ENCODE results near the gene UBL7.
A peak's percentile ranks its signal among the peaks of the same experiment; 100 is the strongest.

UBL7 gene

GRCh38 chr15:74433592-74434262 lies 27.2 kb downstream of the UBL7 start, which contains the start of gene SEMA7A:
Gene SEMA7A (minus strand): TSS chr15:74433958. CDS start chr15:74433918, 40 bp downstream.
- peak within 1 kb of the TSS; percentile 50; the same call in 1 of the 2 replicates for H3K9ac ChIP-seq (ENCODE audit: low read length)
- H3K9me2 ChIP-seq (ENCODE audit: low read depth, low read length): no peaks in the 10 kb centered on the region
- no peak within 1 kb of the TSS for H3K27ac ChIP-seq (ENCODE audit: low read depth, low read length, poor library complexity, severe bottlenecking)
- H3K4me2 ChIP-seq (ENCODE audit: low read length): peak within 1 kb of the TSS; percentile 89
- H3K79me2 ChIP-seq (ENCODE audit: insufficient read depth, low read length): no peaks in the 10 kb centered on the region
- 0 out of 2 replicates have a peak, but pooled peaks cover 5% of the 10 kb centered on the region for H3K27me3 ChIP-seq (ENCODE audit: insufficient read depth, low read length)
- H4K20me1 ChIP-seq (ENCODE audit: insufficient read depth, low read length): no peaks in the 10 kb centered on the region
- no peak within 1 kb of the TSS for H2AFZ ChIP-seq (ENCODE audit: low read length)
- H3K9me3 ChIP-seq (ENCODE audit: low read length): no peaks in the 10 kb centered on the region
- H3K4me3 ChIP-seq (ENCODE audit: low read depth, low read length, poor library complexity, severe bottlenecking): peak within 1 kb of the TSS; percentile 65
- TF ChIP-seq, protein P1, sequence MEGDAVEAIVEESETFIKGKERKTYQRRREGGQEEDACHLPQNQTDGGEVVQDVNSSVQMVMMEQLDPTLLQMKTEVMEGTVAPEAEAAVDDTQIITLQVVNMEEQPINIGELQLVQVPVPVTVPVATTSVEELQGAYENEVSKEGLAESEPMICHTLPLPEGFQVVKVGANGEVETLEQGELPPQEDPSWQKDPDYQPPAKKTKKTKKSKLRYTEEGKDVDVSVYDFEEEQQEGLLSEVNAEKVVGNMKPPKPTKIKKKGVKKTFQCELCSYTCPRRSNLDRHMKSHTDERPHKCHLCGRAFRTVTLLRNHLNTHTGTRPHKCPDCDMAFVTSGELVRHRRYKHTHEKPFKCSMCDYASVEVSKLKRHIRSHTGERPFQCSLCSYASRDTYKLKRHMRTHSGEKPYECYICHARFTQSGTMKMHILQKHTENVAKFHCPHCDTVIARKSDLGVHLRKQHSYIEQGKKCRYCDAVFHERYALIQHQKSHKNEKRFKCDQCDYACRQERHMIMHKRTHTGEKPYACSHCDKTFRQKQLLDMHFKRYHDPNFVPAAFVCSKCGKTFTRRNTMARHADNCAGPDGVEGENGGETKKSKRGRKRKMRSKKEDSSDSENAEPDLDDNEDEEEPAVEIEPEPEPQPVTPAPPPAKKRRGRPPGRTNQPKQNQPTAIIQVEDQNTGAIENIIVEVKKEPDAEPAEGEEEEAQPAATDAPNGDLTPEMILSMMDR (IDR thresholded peaks at IDR 0.05; ENCODE audit: low read length): no peak
- TF ChIP-seq EZH2 (IDR thresholded peaks at IDR 0.05; ENCODE audit: borderline replicate concordance, low read length): no peak
- H3K36me3 ChIP-seq (ENCODE audit: insufficient read depth, low read length): no peaks in the 10 kb centered on the region
- H3F3A ChIP-seq (ENCODE audit: insufficient read depth, low read length): no peaks in the 10 kb centered on the region
- H3K4me1 ChIP-seq (ENCODE audit: insufficient read depth, low read length, severe bottlenecking): peaks cover 8% of the 10 kb centered on the region

GRCh38 chr15:74432968-74433591 lies 27.9 kb downstream of the UBL7 start:
- no peak overlapping the region for H3K27ac ChIP-seq (ENCODE audit: low read depth, low read length, poor library complexity, severe bottlenecking)
- peak overlapping the region; percentile 89 for H3K4me2 ChIP-seq (ENCODE audit: low read length)
- no peak for TF ChIP-seq EZH2 (IDR thresholded peaks at IDR 0.05; ENCODE audit: borderline replicate concordance, low read length)
- TF ChIP-seq, protein P1 (IDR thresholded peaks at IDR 0.05; ENCODE audit: low read length): no peak
- peak overlapping the region; percentile 50; the same call in 1 of the 2 replicates for H3K9ac ChIP-seq (ENCODE audit: low read length)
- H3F3A ChIP-seq (ENCODE audit: insufficient read depth, low read length): no peaks in the 10 kb centered on the region
- no peaks in the 10 kb centered on the region for H3K79me2 ChIP-seq (ENCODE audit: insufficient read depth, low read length)
- H3K9me2 ChIP-seq (ENCODE audit: low read depth, low read length): no peaks in the 10 kb centered on the region
- no peaks in the 10 kb centered on the region for H4K20me1 ChIP-seq (ENCODE audit: insufficient read depth, low read length)
- no peak overlapping the region for H2AFZ ChIP-seq (ENCODE audit: low read length)
- H3K27me3 ChIP-seq (ENCODE audit: insufficient read depth, low read length): 0 out of 2 replicates have a peak, but pooled peaks cover 5% of the 10 kb centered on the region
- H3K9me3 ChIP-seq (ENCODE audit: low read length): no peaks in the 10 kb centered on the region
- peak overlapping the region; percentile 65 for H3K4me3 ChIP-seq (ENCODE audit: low read depth, low read length, poor library complexity, severe bottlenecking)
- H3K36me3 ChIP-seq (ENCODE audit: insufficient read depth, low read length): no peaks in the 10 kb centered on the region
- peaks cover 8% of the 10 kb centered on the region for H3K4me1 ChIP-seq (ENCODE audit: insufficient read depth, low read length, severe bottlenecking)

- H2AFZ ChIP-seq (ENCODE audit: low read length): no peak overlapping the region
- H3K79me2 ChIP-seq (ENCODE audit: insufficient read depth, low read length): no peaks in the 10 kb centered on the region
- no peaks in the 10 kb centered on the region for H3K36me3 ChIP-seq (ENCODE audit: insufficient read depth, low read length)
- H3K9me2 ChIP-seq (ENCODE audit: low read depth, low read length): no peaks in the 10 kb centered on the region
- H3K9ac ChIP-seq (ENCODE audit: low read length): no peak overlapping the region
- no peak overlapping the region for H3K27ac ChIP-seq (ENCODE audit: low read depth, low read length, poor library complexity, severe bottlenecking)
- TF ChIP-seq, protein P1 (IDR thresholded peaks at IDR 0.05; ENCODE audit: low read length): no peak
- no peak for TF ChIP-seq EZH2 (IDR thresholded peaks at IDR 0.05; ENCODE audit: borderline replicate concordance, low read length)
- 0 out of 2 replicates have a peak, but pooled peaks cover 5% of the 10 kb centered on the region for H3K27me3 ChIP-seq (ENCODE audit: insufficient read depth, low read length)
- H3K4me1 ChIP-seq (ENCODE audit: insufficient read depth, low read length, severe bottlenecking): peaks cover 8% of the 10 kb centered on the region
- H3F3A ChIP-seq (ENCODE audit: insufficient read depth, low read length): no peaks in the 10 kb centered on the region
- no peaks in the 10 kb centered on the region for H3K9me3 ChIP-seq (ENCODE audit: low read length)
- H3K4me3 ChIP-seq (ENCODE audit: low read depth, low read length, poor library complexity, severe bottlenecking): no peak overlapping the region
- H3K4me2 ChIP-seq (ENCODE audit: low read length): 0 out of 2 replicates have a peak overlapping the region, but pooled peaks have one; percentile 89
- H4K20me1 ChIP-seq (ENCODE audit: insufficient read depth, low read length): no peaks in the 10 kb centered on the region
Observed at GRCh38 chr15:74432271-74432967, 28.5 kb downstream of the UBL7 start.

Data from OCI-LY1 (cell line).